Measurements from ENCODE around the gene RPLP2.

RPLP2 gene

GRCh38 chr11:792873-793272 lies 16.9 kb upstream of the RPLP2 start:
- DNase-seq: no peak

DNA sequence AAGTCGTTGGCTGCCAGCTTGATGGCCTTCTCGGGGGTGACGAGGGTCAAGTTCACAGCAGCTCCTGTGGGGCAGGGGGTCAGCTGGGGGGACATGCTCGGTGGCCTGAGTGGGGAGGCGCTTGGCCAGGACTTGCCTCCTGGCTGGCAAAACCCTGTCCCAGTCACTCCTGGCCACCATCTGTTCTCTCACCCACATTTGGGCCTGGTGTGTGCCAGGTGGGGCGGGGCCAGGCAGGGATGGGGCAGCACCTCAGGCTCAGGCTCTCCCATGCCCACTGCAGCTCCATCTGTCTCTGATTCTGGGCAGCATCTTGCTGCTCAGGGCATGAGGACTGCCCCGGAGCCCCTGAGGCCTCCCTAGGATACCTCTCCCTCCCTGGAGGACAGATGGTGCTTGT lies 16.2 kb upstream of the RPLP2 start:
- DNase-seq: no peak

GRCh38 chr11:794013-794765 lies 15.6 kb upstream of the RPLP2 start:
- DNase-seq: no peak

DNA sequence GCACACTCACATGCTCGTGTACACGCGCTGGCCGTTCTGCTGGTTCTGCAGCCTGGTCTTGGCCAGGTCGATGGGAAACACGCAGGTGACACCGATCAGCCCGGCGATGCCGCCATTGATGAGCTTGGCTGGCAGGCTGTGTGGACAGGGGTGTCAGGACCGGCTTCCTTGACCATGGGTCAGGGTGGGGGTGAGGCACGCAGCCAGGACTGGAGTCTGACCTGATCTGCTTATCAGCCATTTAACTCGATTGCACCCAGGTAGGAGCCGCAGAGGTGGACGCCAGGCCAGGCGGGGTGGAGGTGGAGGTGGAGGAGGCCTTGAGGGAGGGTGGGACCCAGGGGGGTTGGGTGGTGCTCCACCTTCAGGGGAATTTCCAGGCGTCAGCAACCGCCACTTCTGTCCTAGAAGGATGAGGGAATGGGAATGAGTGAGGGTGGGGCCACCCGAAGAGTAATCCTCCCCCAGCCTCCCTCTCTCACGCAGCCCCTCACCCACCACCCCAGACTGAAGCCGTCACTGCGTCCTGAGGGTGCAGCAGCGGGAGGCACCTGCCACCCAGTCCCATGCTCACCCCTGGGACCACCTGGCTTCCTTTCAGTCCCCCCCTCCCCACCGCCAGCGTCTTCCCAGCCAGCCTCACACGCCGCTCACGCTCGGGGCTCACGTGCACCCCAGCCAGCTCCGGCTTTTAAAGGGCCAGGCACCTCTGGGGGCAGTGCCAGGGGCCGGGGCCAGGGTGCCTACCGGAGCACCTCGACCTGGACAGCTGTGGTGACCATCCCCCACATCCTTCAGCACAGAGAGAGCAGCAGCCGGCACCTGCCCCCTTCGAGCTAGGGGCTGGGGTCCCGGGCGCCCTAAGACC lies 14.8 kb upstream of the RPLP2 start:
- no peak for DNase-seq

DNA sequence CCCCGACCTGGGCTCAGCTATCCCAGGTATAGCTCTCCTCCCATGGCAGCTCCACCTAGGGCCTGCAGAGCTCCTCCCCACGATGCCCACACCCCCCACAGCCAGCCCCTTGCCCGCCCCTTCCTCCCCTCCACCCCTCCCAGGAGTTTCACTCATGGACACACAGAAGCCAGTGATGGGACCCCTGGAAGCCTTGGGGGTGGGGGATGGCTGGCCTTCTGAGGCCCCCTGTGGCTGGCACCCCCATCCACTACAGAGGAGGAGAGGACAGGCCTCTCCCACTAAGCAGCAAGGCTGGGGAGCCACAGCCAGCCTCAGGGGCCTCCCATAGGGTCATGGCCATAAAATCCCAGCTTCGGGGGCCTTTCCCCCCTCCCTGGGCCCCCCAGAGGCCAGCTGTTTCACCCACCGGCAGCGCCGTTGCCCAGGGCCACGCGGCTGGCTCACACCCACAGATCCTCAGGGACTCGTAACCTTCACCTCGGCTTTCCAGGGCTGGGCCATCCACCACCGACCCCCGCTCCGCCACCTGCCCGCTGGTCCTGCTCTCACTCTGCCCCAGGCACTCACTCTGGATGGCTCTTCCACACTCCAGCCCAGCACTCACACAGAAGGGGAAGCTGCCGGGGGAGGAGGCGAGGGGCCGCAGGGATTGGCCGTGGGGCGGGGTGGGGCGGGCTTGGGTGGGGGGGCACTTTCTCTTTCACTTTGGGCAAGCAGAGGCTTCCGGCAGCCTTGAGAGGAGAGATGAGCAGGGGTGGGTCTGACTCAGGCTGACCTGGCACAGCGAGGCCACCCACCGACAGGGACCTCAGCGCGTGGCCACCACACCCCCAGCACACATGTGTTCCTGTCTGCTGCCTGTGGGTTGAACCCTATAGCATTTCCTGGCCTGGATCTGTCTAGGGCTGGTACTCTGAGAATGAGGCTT lies 13.9 kb upstream of the RPLP2 start:
- DNase-seq: peak; percentile 74

DNA sequence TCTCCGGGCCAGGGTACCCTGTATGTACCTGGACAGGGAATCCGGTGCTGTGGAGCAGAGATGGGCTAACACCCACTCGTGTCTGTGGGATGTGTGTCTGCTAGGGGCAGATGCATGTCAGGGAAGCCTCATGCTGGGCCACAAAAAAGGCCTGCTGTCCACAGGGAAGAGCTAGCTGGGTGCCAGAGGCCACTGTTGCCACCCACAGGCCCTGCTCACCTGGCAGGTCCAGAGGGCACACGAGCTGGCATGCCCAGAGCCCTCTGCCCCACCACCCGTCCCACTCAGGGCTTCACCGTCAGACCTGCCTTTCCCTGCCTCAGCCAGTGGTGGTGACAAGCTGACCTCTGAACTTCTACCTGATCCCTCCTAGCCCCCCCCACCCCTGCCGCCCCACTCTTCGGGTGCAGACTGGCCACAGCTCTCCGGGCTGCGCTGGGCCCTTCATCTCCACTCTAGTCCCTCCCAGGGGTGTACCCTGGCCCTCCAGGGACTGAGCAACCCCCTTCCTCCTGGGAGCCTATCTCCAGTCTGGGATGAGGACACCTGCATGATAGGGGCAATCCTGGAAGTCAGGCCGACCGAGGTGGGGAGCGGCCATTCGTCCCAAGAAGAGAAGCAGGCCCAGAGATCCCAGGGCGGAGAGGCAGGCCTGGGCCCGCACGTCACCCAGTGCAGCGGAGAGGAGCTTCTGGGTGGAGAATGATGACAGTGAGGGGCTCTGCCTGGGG lies 13.0 kb upstream of the RPLP2 start:
- DNase-seq: no peak

GRCh38 chr11:797296-798092 lies 12.3 kb upstream of the RPLP2 start:
- peak; percentile 78 for DNase-seq

DNA sequence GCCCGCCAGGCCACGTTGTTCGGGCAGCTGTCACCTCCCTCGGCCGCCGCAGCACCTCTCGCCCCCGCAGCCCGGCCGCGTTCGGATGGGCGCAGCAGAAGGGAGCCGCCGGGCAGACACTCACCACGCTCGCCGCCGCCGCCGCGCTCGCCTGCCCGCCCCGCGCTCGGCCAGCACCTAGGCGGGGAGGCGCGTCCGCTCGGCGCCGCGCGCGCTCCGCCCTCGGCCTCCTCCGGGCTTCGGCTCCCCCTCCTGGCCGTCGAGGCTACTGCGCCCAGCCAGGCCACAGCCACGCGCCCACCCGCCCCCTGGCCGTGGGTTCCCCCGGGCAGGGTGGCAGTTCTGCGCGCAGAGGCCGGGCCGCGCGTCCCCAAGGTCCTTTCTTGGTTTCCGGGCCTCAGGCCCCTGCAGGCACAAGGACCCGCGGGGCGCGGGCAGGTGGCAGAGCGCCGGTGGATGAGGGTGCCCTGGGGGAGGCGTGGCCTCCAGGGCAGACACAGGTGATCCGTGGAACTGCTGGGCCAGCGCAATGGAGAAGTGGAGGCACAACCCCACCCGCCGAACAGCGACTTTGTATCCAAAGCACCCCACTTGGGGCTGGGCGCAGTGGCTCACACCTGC lies 11.6 kb upstream of the RPLP2 start, which contains the start of gene SLC25A22:
Gene SLC25A22 (minus strand): TSS at position 189 of the 621 bp plus-strand sequence. CDS start 3,275 bp downstream, outside the sequence.
- DNase-seq: peak; percentile 92

GRCh38 chr11:799641-800316 lies 10.0 kb upstream of the RPLP2 start:
- no peak for DNase-seq

GRCh38 chr11:800473-800872 lies 9.3 kb upstream of the RPLP2 start:
- DNase-seq: no peak

GRCh38 chr11:801097-801780 lies 8.5 kb upstream of the RPLP2 start:
- no peak for DNase-seq

- DNase-seq: no peak
These were observed 7.6 kb upstream of the RPLP2 start for GRCh38 chr11:802018-802617.

- no peak for DNase-seq
These were observed 6.9 kb upstream of the RPLP2 start for GRCh38 chr11:802693-803466.

DNA sequence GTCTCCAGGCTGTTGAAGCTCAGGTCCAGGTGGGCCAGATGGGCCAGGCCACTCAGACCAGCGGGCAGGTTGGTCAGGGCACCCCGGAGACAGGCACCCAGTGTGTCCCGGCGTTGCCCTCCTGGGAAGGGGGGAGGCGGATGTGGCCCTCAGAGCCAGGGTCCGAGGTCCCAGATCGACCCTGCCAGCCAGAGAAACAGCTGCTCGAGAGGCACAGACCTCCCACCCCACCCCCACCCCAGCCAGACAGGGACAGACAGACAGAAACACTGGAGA lies 6.4 kb upstream of the RPLP2 start:
- DNase-seq: no peak

DNA sequence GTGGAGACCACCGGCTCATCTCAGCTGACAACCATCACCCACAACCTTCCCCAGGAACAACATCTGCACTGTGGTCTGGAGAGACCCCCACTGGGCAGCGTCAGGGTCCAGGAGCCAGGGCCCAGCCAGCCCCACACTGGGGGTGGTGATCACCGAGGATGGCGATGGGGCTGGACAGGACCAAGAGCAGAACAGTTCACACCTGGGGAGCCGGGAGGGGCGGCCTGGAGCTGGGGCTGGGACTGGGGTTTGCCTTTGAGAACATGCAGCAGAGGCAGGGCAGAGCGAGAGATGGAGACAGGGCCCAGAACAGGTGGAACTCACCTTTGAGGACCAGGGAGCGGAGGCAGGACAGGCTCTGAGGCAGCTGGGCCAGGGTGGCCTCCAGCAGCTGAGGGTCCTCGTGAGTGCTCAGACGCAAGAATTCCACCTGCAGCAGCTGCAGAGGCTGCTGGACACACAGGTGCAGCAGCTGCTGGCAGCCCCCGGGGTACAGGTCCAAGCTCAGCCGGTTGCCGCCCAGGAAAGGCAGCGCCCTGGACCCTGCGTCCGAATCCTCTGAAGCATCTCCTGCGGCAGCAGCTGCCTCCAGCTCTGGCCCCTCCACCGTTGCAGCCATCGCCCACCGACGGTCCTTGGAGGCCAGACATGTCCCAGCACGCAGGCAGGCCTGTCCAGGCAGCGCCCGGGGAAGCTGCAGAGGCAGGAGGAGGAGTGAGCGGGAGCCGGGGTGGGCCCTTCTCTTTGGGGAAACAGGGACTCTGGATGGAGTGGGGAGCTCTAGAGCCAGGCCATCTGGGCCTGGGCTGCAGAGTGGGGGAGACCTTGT lies 5.8 kb upstream of the RPLP2 start:
- no peak for DNase-seq

DNA sequence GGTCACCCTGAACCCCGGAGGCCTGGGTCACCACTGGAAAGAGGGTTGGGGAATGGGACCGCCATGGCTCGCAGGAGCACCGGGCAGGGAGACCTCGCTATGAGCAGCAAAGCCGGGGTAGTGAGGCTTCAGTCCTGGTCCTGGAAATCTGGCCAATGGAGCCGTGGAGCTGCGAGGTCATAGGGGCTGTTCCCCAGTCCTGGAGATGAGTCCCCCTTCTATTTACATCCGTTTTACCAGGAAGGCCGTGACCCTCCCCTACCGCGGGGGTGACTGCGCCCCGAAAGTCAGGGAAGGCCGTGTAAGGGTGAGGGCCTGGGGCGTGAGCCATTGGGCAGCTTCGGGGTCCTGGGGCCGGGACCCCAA lies 5.2 kb upstream of the RPLP2 start:
- DNase-seq: no peak

GRCh38 chr11:808427-809286 lies 1.1 kb upstream of the RPLP2 start:
- DNase-seq: no peak
